ENCODE results near the gene GBE1. TPM values are rescaled to one million over a fixed set of nuclear protein-coding genes. Genes with fewer than 3 reads are reported as not detected.

Gene GBE1
- total RNA-seq, 2 donors from 2014 or later = 60.1 to 67.1 TPM

GRCh38 chr3:81466201-81466560 lies 295.3 kb downstream of the GBE1 start:
- no peaks in the 10 kb centered on the region for H3K4me1 ChIP-seq (ENCODE audit: control insufficient read depth in 1 of 2, low read depth in 2 of 2)

DNA sequence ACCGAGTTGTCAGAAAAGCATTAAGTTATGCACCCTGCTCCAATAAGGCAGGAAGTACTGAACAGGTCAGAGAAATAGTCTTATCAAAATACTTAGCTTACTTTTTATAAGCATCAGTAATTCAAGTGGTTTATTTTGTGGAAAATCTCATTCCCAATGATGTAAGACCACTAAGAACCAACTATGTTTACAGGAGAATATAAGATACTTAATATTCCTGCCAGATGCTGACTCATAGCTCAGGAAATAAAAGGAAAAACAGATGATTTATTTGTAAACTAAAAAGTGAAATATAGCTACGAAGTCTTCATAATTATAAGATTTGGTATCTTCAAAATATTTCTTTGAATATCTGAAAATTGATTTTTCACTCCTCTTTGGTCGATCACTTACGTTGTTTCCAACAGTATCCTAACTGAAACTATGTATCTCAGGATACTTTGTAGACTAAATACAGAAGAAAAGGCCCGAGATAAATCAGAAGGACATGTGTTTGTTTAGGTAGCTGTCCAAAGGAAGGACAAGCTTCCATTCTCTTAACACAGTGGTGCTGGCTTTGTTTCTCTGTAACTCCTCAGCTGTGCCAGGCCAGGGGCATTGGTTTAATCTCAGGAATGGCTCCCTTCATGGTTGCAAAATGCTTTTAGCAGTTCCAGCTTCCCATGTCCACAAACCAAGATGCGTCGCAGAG lies 295.8 kb downstream of the GBE1 start:
- Histone ChIP-seq H3K4me1 (ENCODE audit: control insufficient read depth in 1 of 2, low read depth in 2 of 2) (no peaks in the 10 kb centered on the region), H3K36me3 (no peaks in the 10 kb centered on the region), H3K27ac (no peak overlapping the region), H3K27me3 (replicated peaks; ENCODE audit: insufficient read depth) (no peaks in the 10 kb centered on the region), H3K9me3 (no peaks in the 10 kb centered on the region), H3K4me3 (no peak overlapping the region)
- no peak for DNase-seq (ENCODE audit: low spot score)
- ATAC-seq (ENCODE audit: insufficient number of reproducible peaks, low FRiP score, low read depth) = no peak
- TF ChIP-seq, protein P1, sequence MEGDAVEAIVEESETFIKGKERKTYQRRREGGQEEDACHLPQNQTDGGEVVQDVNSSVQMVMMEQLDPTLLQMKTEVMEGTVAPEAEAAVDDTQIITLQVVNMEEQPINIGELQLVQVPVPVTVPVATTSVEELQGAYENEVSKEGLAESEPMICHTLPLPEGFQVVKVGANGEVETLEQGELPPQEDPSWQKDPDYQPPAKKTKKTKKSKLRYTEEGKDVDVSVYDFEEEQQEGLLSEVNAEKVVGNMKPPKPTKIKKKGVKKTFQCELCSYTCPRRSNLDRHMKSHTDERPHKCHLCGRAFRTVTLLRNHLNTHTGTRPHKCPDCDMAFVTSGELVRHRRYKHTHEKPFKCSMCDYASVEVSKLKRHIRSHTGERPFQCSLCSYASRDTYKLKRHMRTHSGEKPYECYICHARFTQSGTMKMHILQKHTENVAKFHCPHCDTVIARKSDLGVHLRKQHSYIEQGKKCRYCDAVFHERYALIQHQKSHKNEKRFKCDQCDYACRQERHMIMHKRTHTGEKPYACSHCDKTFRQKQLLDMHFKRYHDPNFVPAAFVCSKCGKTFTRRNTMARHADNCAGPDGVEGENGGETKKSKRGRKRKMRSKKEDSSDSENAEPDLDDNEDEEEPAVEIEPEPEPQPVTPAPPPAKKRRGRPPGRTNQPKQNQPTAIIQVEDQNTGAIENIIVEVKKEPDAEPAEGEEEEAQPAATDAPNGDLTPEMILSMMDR (IDR thresholded peaks at IDR 0.05) = no peak

More at GRCh38 chr3:81466201-81466560, 295.3 kb downstream of the GBE1 start:
- Histone ChIP-seq H3K4me3 (no peak overlapping the region), H3K27me3 (replicated peaks; ENCODE audit: insufficient read depth) (no peaks in the 10 kb centered on the region), H3K9me3 (no peaks in the 10 kb centered on the region), H3K36me3 (no peaks in the 10 kb centered on the region), H3K27ac (no peak overlapping the region)
- ATAC-seq (ENCODE audit: insufficient number of reproducible peaks, low FRiP score, low read depth) = no peak
- TF ChIP-seq, protein P1 (IDR thresholded peaks at IDR 0.05) = no peak
- no peak for DNase-seq (ENCODE audit: low spot score)

- no peak for DNase-seq (ENCODE audit: low spot score)
- H3K27ac ChIP-seq = no peak overlapping the region
- TF ChIP-seq, protein P1 (IDR thresholded peaks at IDR 0.05) = no peak
These were observed 297.7 kb downstream of the GBE1 start for GRCh38 chr3:81463781-81464180.

GRCh38 chr3:81462921-81463320 lies 298.5 kb downstream of the GBE1 start:
- no peaks in the 10 kb centered on the region for H3K36me3 ChIP-seq
- H3K27me3 ChIP-seq (replicated peaks; ENCODE audit: insufficient read depth) = no peaks in the 10 kb centered on the region
- TF ChIP-seq, protein P1 (IDR thresholded peaks at IDR 0.05) = no peak
- no peak overlapping the region for H3K4me3 ChIP-seq
- H3K27ac ChIP-seq = no peak overlapping the region
- no peak for DNase-seq (ENCODE audit: low spot score)
- no peaks in the 10 kb centered on the region for H3K9me3 ChIP-seq
- no peak for ATAC-seq (ENCODE audit: insufficient number of reproducible peaks, low FRiP score, low read depth)
- H3K4me1 ChIP-seq (ENCODE audit: control insufficient read depth in 1 of 2, low read depth in 2 of 2) = no peaks in the 10 kb centered on the region

More at GRCh38 chr3:81463781-81464180, 297.7 kb downstream of the GBE1 start:
- Histone ChIP-seq H3K4me1 (ENCODE audit: control insufficient read depth in 1 of 2, low read depth in 2 of 2) (no peaks in the 10 kb centered on the region), H3K36me3 (no peaks in the 10 kb centered on the region), H3K9me3 (no peaks in the 10 kb centered on the region), H3K27me3 (replicated peaks; ENCODE audit: insufficient read depth) (no peaks in the 10 kb centered on the region), H3K4me3 (no peak overlapping the region)
- ATAC-seq (ENCODE audit: insufficient number of reproducible peaks, low FRiP score, low read depth) = no peak

- no peak overlapping the region for H3K4me3 ChIP-seq
- no peaks in the 10 kb centered on the region for H3K36me3 ChIP-seq
- ATAC-seq (ENCODE audit: insufficient number of reproducible peaks, low FRiP score, low read depth) (no peak), DNase-seq (ENCODE audit: low spot score) (no peak)
- H3K27ac ChIP-seq = no peak overlapping the region
- H3K9me3 ChIP-seq = peaks cover under 1% of the 10 kb centered on the region
- TF ChIP-seq, protein P1 (IDR thresholded peaks at IDR 0.05) = no peak
- H3K27me3 ChIP-seq (replicated peaks; ENCODE audit: insufficient read depth) = no peaks in the 10 kb centered on the region
- no peaks in the 10 kb centered on the region for H3K4me1 ChIP-seq (ENCODE audit: control insufficient read depth in 1 of 2, low read depth in 2 of 2)
These were observed 301.7 kb downstream of the GBE1 start for GRCh38 chr3:81459733-81460132.
